Common myeloid progenitor, CD34-positive (primary cell): ENCODE results near the gene GNG12.
"Not testable (repeated sequence)": the region's sequence is repeated elsewhere in the genome, so short reads cannot be mapped to it uniquely, and the experiment has no call there.

Experiments
- CTCF ChIA-PET: fragments of 350-600 bp; sonication (Branson Sonifier 250); formaldehyde crosslinking; loops from one replicate; lab custom pipeline; 2021; ENCODE audit warnings: antibody characterized with exemption; lab: Charles Lee
- POLR2A ChIA-PET: fragments of 350-600 bp; sonication (Branson Sonifier 250); formaldehyde crosslinking; loops from one replicate; lab custom pipeline; 2021; ENCODE audit warnings: antibody characterized with exemption; lab: Charles Lee
- DNase-seq, 3 donors: peaks; one replicate each; pipeline versions ENCODE4 v3.0.0 to v3.0.0-alpha.2; 2013
- H3K27ac ChIP-seq, 2 experiments: 1 replicate in 1 of 2; 2 replicates in 1 of 2; pipeline ENCODE4 v1.7.0; 2013; ENCODE audit warnings: inconsistent platforms in 2 of 2, low read length in 2 of 2, mild to moderate bottlenecking in 2 of 2, low read depth in 1 of 2, moderate library complexity in 1 of 2; ENCODE audit not compliant: severe bottlenecking in 2 of 2, insufficient read depth in 1 of 2, poor library complexity in 1 of 2
- H3K27me3 ChIP-seq, 5 experiments: replicated peaks in 2 of 5; 1 replicate in 3 of 5; 2 replicates in 2 of 5; pipeline versions ENCODE4 v1.6.1 to v1.7.0; 2013; ENCODE audit warnings: low read length in 4 of 5, mild to moderate bottlenecking in 2 of 5, moderate library complexity in 2 of 5, inconsistent platforms in 1 of 5; ENCODE audit not compliant: insufficient read depth in 5 of 5, control insufficient read depth in 4 of 5
- H3K36me3 ChIP-seq, 4 experiments: 1 replicate in 2 of 4; 2 replicates in 2 of 4; pipeline versions ENCODE4 v1.6.1 to v1.7.0; 2013; ENCODE audit warnings: low read length in 3 of 4, control low read depth in 1 of 4, mild to moderate bottlenecking in 1 of 4; ENCODE audit not compliant: control insufficient read depth in 4 of 4, insufficient read depth in 4 of 4
- H3K4me1 ChIP-seq, 4 experiments: 1 replicate in 3 of 4; 2 replicates in 1 of 4; pipeline versions ENCODE4 v1.6.1 to v1.7.1; 2013; ENCODE audit warnings: low read length in 3 of 4, mild to moderate bottlenecking in 3 of 4, control low read depth in 1 of 4, inconsistent platforms in 1 of 4, moderate library complexity in 1 of 4; ENCODE audit not compliant: control insufficient read depth in 4 of 4, insufficient read depth in 4 of 4; ENCODE audit errors: control extremely low read depth in 1 of 4
- H3K4me3 ChIP-seq, 7 experiments: 1 replicate in 4 of 7; 2 replicates in 3 of 7; pipeline versions ENCODE4 v1.5.1 to v1.7.0; 2013; ENCODE audit warnings: mild to moderate bottlenecking in 7 of 7, low read length in 6 of 7, moderate library complexity in 6 of 7, inconsistent platforms in 2 of 7, low read depth in 2 of 7, control low read depth in 1 of 7; ENCODE audit not compliant: insufficient read depth in 4 of 7, control insufficient read depth in 1 of 7; ENCODE audit errors: extremely low read depth in 1 of 7
- H3K9me3 ChIP-seq, 5 experiments: 1 replicate in 4 of 5; 2 replicates in 1 of 5; pipeline versions ENCODE4 v1.6.1 to v1.7.1; 2013; ENCODE audit warnings: low read length in 4 of 5, mild to moderate bottlenecking in 2 of 5, inconsistent platforms in 1 of 5, low read depth in 1 of 5, moderate library complexity in 1 of 5; ENCODE audit not compliant: control insufficient read depth in 4 of 5, insufficient read depth in 2 of 5; ENCODE audit errors: control extremely low read depth in 1 of 5
- WGBS: methylation state at CpG from one replicate; pipeline ENCODE4 v1.1.5; 2013; ENCODE audit not compliant: insufficient coverage; 5-methylcytosine and 5-hydroxymethylcytosine counted together

The GNG12 gene

GRCh38 chr1:67664048-67664447, 169.2 kb downstream of the GNG12 start:
- Histone ChIP-seq H3K4me1 (no peaks in the 10 kb centered on the region), H3K36me3 (no peaks in the 10 kb centered on the region), H3K27me3 (no peaks in the 10 kb centered on the region), H3K27ac (no peak overlapping the region), H3K9me3 (no peaks in the 10 kb centered on the region), H3K4me3 (no peak overlapping the region)
- no CpG with 5 or more reads among the region's 1 CpG for WGBS
- no peak for DNase-seq
- ChIA-PET CTCF (no interaction called here), POLR2A (no interaction called here)

- WGBS: 50% methylated on average over 2 of the region's 6 CpGs
- no peaks in the 10 kb centered on the region for H3K9me3 ChIP-seq
- CTCF ChIA-PET: no interaction called here
- no peaks in the 10 kb centered on the region for H3K36me3 ChIP-seq
- no peaks in the 10 kb centered on the region for H3K27me3 ChIP-seq
- POLR2A ChIA-PET: no interaction called here
- no peaks in the 10 kb centered on the region for H3K4me1 ChIP-seq
- DNase-seq: no peak
- H3K27ac ChIP-seq: no peak overlapping the region
- no peak overlapping the region for H3K4me3 ChIP-seq
These were observed 170.4 kb downstream of the GNG12 start for GRCh38 chr1:67662884-67663283.

- DNase-seq: no peak
- 89% methylated on average over 1 of the region's 2 CpGs for WGBS
- ChIA-PET CTCF (interaction anchor here (1.5 kb wide), 1 partner anchor 59 kb away, joined by 5 read pairs; no protein-coding TSS in a partner anchor), POLR2A (interaction anchor here (1.0 kb wide), 1 partner anchor 13 kb away, joined by 3 read pairs; no protein-coding TSS in a partner anchor)
- H3K36me3 ChIP-seq: no peaks in the 10 kb centered on the region
- no peak overlapping the region for H3K27ac ChIP-seq
- no peaks in the 10 kb centered on the region for H3K27me3 ChIP-seq
- no peaks in the 10 kb centered on the region for H3K4me1 ChIP-seq
- no peak overlapping the region for H3K4me3 ChIP-seq
- H3K9me3 ChIP-seq: no peaks in the 10 kb centered on the region
These were observed 174.0 kb downstream of the GNG12 start for GRCh38 chr1:67659229-67659628.

- WGBS: 100% methylated on average over 1 of the region's 1 CpG
- H3K4me1 ChIP-seq, DNase-seq, H3K9me3 ChIP-seq, H3K36me3 ChIP-seq, CTCF ChIA-PET, H3K4me3 ChIP-seq, H3K27ac ChIP-seq, H3K27me3 ChIP-seq: not testable (repeated sequence)
- POLR2A ChIA-PET: interaction anchor here (0.6 kb wide), 1 partner anchor 700 kb away, joined by 3 read pairs; no protein-coding TSS in a partner anchor
These were observed 176.1 kb downstream of the GNG12 start for GRCh38 chr1:67657152-67657551.

DNA sequence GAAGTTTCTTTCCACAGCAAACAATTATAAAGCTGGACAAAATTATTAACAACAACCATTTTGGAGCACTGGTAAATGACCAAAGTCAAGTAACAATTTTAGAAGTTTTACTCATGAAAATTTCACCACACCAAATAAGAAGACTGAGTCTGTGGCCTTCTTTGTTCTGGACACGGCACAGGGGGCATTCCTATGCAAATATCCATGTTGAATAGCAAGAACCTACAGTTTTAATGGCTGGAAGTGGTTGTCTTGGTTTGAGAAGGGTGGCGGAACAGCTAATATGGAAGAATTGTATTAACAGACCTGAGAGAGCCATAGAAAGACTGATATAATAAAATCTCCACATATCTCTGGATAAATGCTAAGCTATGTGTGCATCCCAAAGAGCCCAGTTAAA, 177.7 kb downstream of the GNG12 start:
- 100% methylated on average over 1 of the region's 2 CpGs for WGBS
- ChIA-PET POLR2A (no interaction called here), CTCF (no interaction called here)
- no peaks in the 10 kb centered on the region for H3K9me3 ChIP-seq
- no peaks in the 10 kb centered on the region for H3K36me3 ChIP-seq
- H3K4me3 ChIP-seq: no peak overlapping the region
- no peaks in the 10 kb centered on the region for H3K27me3 ChIP-seq
- no peak overlapping the region for H3K27ac ChIP-seq
- DNase-seq: no peak
- H3K4me1 ChIP-seq: peaks cover 0 to 7% (median 4%) of the 10 kb centered on the region in 4 experiments

- Histone ChIP-seq H3K4me1 (peaks cover 0 to 7% (median 4%) of the 10 kb centered on the region in 4 experiments), H3K9me3 (no peaks in the 10 kb centered on the region), H3K36me3 (no peaks in the 10 kb centered on the region), H3K4me3 (no peak overlapping the region), H3K27ac (no peak overlapping the region), H3K27me3 (no peaks in the 10 kb centered on the region)
- ChIA-PET CTCF (no interaction called here), POLR2A (interaction anchor here (0.7 kb wide), 1 partner anchor 21 kb away, joined by 6 read pairs; no protein-coding TSS in a partner anchor)
- DNase-seq: peak in 2 of 3 donors; percentile 28 to 31
These were observed 180.0 kb downstream of the GNG12 start for GRCh38 chr1:67653304-67653703.

GRCh38 chr1:67652800-67653199, 180.5 kb downstream of the GNG12 start:
- POLR2A ChIA-PET: interaction anchor here (0.7 kb wide), 1 partner anchor 22 kb away, joined by 6 read pairs; no protein-coding TSS in a partner anchor
- Histone ChIP-seq H3K27me3 (no peaks in the 10 kb centered on the region), H3K27ac (no peak overlapping the region), H3K36me3 (no peaks in the 10 kb centered on the region), H3K4me1 (peaks cover 0 to 7% (median 4%) of the 10 kb centered on the region in 4 experiments), H3K9me3 (no peaks in the 10 kb centered on the region), H3K4me3 (no peak overlapping the region)
- CTCF ChIA-PET: interaction anchor here (0.5 kb wide), 1 partner anchor 20 kb away, joined by 3 read pairs; no protein-coding TSS in a partner anchor
- 100% methylated on average over 1 of the region's 2 CpGs for WGBS
- DNase-seq: peak in 2 of 3 donors; percentile 77 to 79
